H9 (cell line): ENCODE data around the gene FAT1. TPM values are rescaled to one million over a fixed set of nuclear protein-coding genes. Genes with fewer than 3 reads are reported as not detected.

Source experiments
- DNase-seq: peaks from one replicate; pipeline ENCODE4 v3.0.0-alpha.2; 2017
- H2AFZ ChIP-seq: one replicate; pipeline ENCODE4 v1.6.1; 2013; ENCODE audit warnings: mild to moderate bottlenecking, low read length, control low read depth, moderate library complexity
- H2AK5ac ChIP-seq: 2 replicates; pipeline ENCODE4 v1.6.1; 2013; ENCODE audit warnings: low read length, control low read depth, mixed read lengths; ENCODE audit not compliant: insufficient read length
- H2BK120ac ChIP-seq: one replicate; pipeline ENCODE4 v1.6.1; 2013; ENCODE audit warnings: low read depth, mild to moderate bottlenecking, low read length, control low read depth, inconsistent platforms; ENCODE audit not compliant: poor library complexity, severe bottlenecking
- H2BK12ac ChIP-seq: 2 replicates; pipeline ENCODE4 v1.6.1; 2013; ENCODE audit warnings: low read length, control low read depth, mixed read lengths, low read depth; ENCODE audit not compliant: insufficient read length
- H2BK15ac ChIP-seq: 2 replicates; pipeline ENCODE4 v1.6.1; 2013; ENCODE audit warnings: low read depth, low read length, control low read depth
- H2BK20ac ChIP-seq: one replicate; pipeline ENCODE4 v1.6.1; 2013; ENCODE audit warnings: low read depth, mild to moderate bottlenecking, low read length, control low read depth, inconsistent platforms; ENCODE audit not compliant: poor library complexity, severe bottlenecking
- H2BK5ac ChIP-seq: 2 replicates; pipeline ENCODE4 v1.6.1; 2013; ENCODE audit warnings: low read length, control low read depth, mixed read lengths; ENCODE audit not compliant: insufficient read length
- H3K14ac ChIP-seq: 2 replicates; pipeline ENCODE4 v1.6.1; 2013; ENCODE audit warnings: low read length, control low read depth; ENCODE audit not compliant: insufficient read depth
- H3K18ac ChIP-seq: 2 replicates; pipeline ENCODE4 v1.6.1; 2013; ENCODE audit warnings: low read depth, mild to moderate bottlenecking, mixed read lengths, low read length, control low read depth; ENCODE audit not compliant: insufficient read length
- H3K23ac ChIP-seq: 2 replicates; pipeline ENCODE4 v1.6.1; 2013; ENCODE audit warnings: low read length, control low read depth, mixed read lengths, low read depth; ENCODE audit not compliant: insufficient read length
- H3K23me2 ChIP-seq: 2 replicates; pipeline ENCODE4 v1.6.1; 2013; ENCODE audit warnings: low read depth, mild to moderate bottlenecking, mixed read lengths, low read length, control low read depth; ENCODE audit not compliant: insufficient read length, poor library complexity, severe bottlenecking
- H3K27ac ChIP-seq: 2 replicates; pipeline ENCODE4 v1.5.1; 2013; ENCODE audit warnings: low read length, control low read depth, mixed read lengths, low read depth; ENCODE audit not compliant: insufficient read length
- H3K27me3 ChIP-seq: 2 replicates; pipeline ENCODE4 v1.6.1; 2013; ENCODE audit warnings: low read length, control low read depth, inconsistent platforms; ENCODE audit not compliant: insufficient read depth
- H3K4ac ChIP-seq: 2 replicates; pipeline ENCODE4 v1.6.1; 2013; ENCODE audit warnings: low read depth, mild to moderate bottlenecking, control low read depth, inconsistent platforms, low read length, moderate library complexity
- H3K4me1 ChIP-seq: 2 replicates; pipeline ENCODE4 v1.6.1; 2013; ENCODE audit warnings: low read length, control low read depth, inconsistent platforms; ENCODE audit not compliant: insufficient read depth
- H3K4me2 ChIP-seq: 2 replicates; pipeline ENCODE4 v1.6.1; 2013; ENCODE audit warnings: low read length, control low read depth, mixed read lengths; ENCODE audit not compliant: insufficient read length, insufficient read depth
- H3K56ac ChIP-seq: 2 replicates; pipeline ENCODE4 v1.6.1; 2013; ENCODE audit warnings: low read depth, mild to moderate bottlenecking, mixed read lengths, low read length, control low read depth; ENCODE audit not compliant: insufficient read length
- H3K79me1 ChIP-seq: 2 replicates; pipeline ENCODE4 v1.6.1; 2013; ENCODE audit warnings: low read depth, mild to moderate bottlenecking, moderate library complexity, low read length, control low read depth, inconsistent platforms; ENCODE audit not compliant: insufficient read depth, poor library complexity, severe bottlenecking
- H3K79me2 ChIP-seq: 2 replicates; pipeline ENCODE4 v1.6.1; 2013; ENCODE audit warnings: low read length, control low read depth, inconsistent platforms; ENCODE audit not compliant: insufficient read depth
- H3K9ac ChIP-seq: 2 replicates; pipeline ENCODE4 v1.6.1; 2013; ENCODE audit warnings: low read length, control low read depth, mixed read lengths; ENCODE audit not compliant: insufficient read length; ENCODE audit errors: extremely low read depth
- H3K9me3 ChIP-seq: one replicate; pipeline ENCODE4 v1.6.1; 2013; ENCODE audit warnings: low read depth, low read length, inconsistent platforms; ENCODE audit not compliant: control insufficient read depth
- H3T11ph ChIP-seq: one replicate; pipeline ENCODE4 v1.6.1; 2013; ENCODE audit warnings: mild to moderate bottlenecking, low read length, control low read depth, inconsistent platforms
- H4K20me1 ChIP-seq: one replicate; pipeline ENCODE4 v1.6.1; 2013; ENCODE audit not compliant: control insufficient read depth, insufficient read length, insufficient read depth
- H4K5ac ChIP-seq: 2 replicates; pipeline ENCODE4 v1.6.1; 2013; ENCODE audit warnings: low read depth, mild to moderate bottlenecking, mixed read lengths, low read length, control low read depth; ENCODE audit not compliant: insufficient read length
- H4K8ac ChIP-seq: replicated peaks from 2 replicates; pipeline ENCODE4 v1.6.1; 2013; ENCODE audit warnings: low read length, control low read depth, mixed read lengths, low read depth; ENCODE audit not compliant: insufficient read length
- H4K91ac ChIP-seq: 2 replicates; pipeline ENCODE4 v1.6.1; 2013; ENCODE audit warnings: low read depth, mild to moderate bottlenecking, moderate library complexity, mixed read lengths, low read length, control low read depth; ENCODE audit not compliant: insufficient read length
- H3K27ac Mint-ChIP-seq, 3 experiments: 2 replicates in 2 of 3; 3 replicates in 1 of 3; pipeline ENCODE4 v1.8.0; 2020 to 2021; ENCODE audit warnings: mixed read lengths in 3 of 3, mild to moderate bottlenecking in 1 of 3, moderate library complexity in 1 of 3
- H3K27me3 Mint-ChIP-seq: 2 replicates; pipeline ENCODE4 v1.8.0; 2021; ENCODE audit warnings: low read depth, mild to moderate bottlenecking, moderate library complexity, mixed read lengths
- H3K36me3 Mint-ChIP-seq, 3 experiments: 2 replicates in 2 of 3; 3 replicates in 1 of 3; pipeline ENCODE4 v1.8.0; 2020 to 2021; ENCODE audit warnings: low read depth in 3 of 3, mixed read lengths in 3 of 3; ENCODE audit not compliant: insufficient read depth in 1 of 3
- H3K4me1 Mint-ChIP-seq, 2 experiments: 2 replicates each; pipeline ENCODE4 v1.8.0; 2020; ENCODE audit warnings: mixed read lengths in 2 of 2
- H3K4me3 Mint-ChIP-seq, 2 experiments: 2 replicates in 1 of 2; 3 replicates in 1 of 2; pipeline ENCODE4 v1.8.0; 2020 to 2021; ENCODE audit warnings: mild to moderate bottlenecking in 2 of 2, mixed read lengths in 2 of 2, moderate library complexity in 1 of 2
- H3K9me3 Mint-ChIP-seq, 2 experiments: 2 replicates in 1 of 2; 3 replicates in 1 of 2; pipeline ENCODE4 v1.8.0; 2020; ENCODE audit warnings: mild to moderate bottlenecking in 2 of 2, mixed read lengths in 2 of 2, moderate library complexity in 1 of 2
- CTCF ChIP-seq: fragments of 200-600 bp; sonication (generic); conservative IDR thresholded peaks from 3 replicates; pipeline ENCODE4 v1.8.0; 2021; ENCODE audit warnings: antibody characterized with exemption, mild to moderate bottlenecking
- WGBS: extraction: QIAGEN DNeasy Blood & Tissue Kit; methylation state at CpG from one replicate; pipeline ENCODE4 v1.1.7; 2013; ENCODE audit warnings: missing lambda C conversion rate, low lambda C conversion rate, mixed read lengths; ENCODE audit not compliant: insufficient read length; ENCODE audit errors: extremely low coverage; 5-methylcytosine and 5-hydroxymethylcytosine counted together
- total RNA-seq: library from RNA; stranded (reverse); gene quantifications from 2 replicates; pipeline ENCODE4 v1.2.1, GENCODE V29; 2021

The FAT1 gene
- total RNA-seq, 1 experiment from 2014 or later, result 173 TPM

GRCh38 chr4:186628058-186628711 is 95.5 kb downstream of the FAT1 start:
- no peaks in the 10 kb centered on the region for H4K20me1 ChIP-seq
- no peaks in the 10 kb centered on the region for H3K27me3 ChIP-seq
- H3K18ac ChIP-seq, result no peak overlapping the region
- Mint-ChIP-seq H3K9me3 (no peaks in the 10 kb centered on the region), H3K27ac (peak overlapping the region in 2 of 3 experiments; percentile 40 to 63; a peak in 4 of 7 replicates), H3K4me3 (no peak overlapping the region), H3K27me3 (no peaks in the 10 kb centered on the region), H3K4me1 (peaks cover 24 to 25% of the 10 kb centered on the region in 2 experiments), H3K36me3 (peaks cover 40 to 81% (median 73%) of the 10 kb centered on the region in 3 experiments)
- H3K79me1 ChIP-seq, result no peaks in the 10 kb centered on the region
- H2AFZ ChIP-seq, result no peak overlapping the region
- no peak overlapping the region for H3T11ph ChIP-seq
- H4K5ac ChIP-seq, result no peak overlapping the region
- no peak overlapping the region for H3K27ac ChIP-seq
- no peak overlapping the region for H4K8ac ChIP-seq
- no peak overlapping the region for H2AK5ac ChIP-seq
- no peaks in the 10 kb centered on the region for H3K23me2 ChIP-seq
- TF ChIP-seq CTCF, result no peak
- no peak overlapping the region for H4K91ac ChIP-seq
- H3K4ac ChIP-seq, result no peak overlapping the region
- no peak for DNase-seq
- H3K14ac ChIP-seq, result no peak overlapping the region
- no peaks in the 10 kb centered on the region for H3K9me3 ChIP-seq
- no peak overlapping the region for H2BK12ac ChIP-seq
- no peak overlapping the region for H2BK20ac ChIP-seq
- H3K9ac ChIP-seq, result no peak overlapping the region
- H3K79me2 ChIP-seq, result no peaks in the 10 kb centered on the region; the same call in 1 of the 2 replicates
- H3K23ac ChIP-seq, result no peak overlapping the region
- H2BK120ac ChIP-seq, result no peak overlapping the region
- no peaks in the 10 kb centered on the region for H3K4me1 ChIP-seq
- H3K56ac ChIP-seq, result no peak overlapping the region
- no peak overlapping the region for H2BK15ac ChIP-seq
- no peak overlapping the region for H3K4me2 ChIP-seq
- WGBS, result no CpG with 5 or more reads among the region's 21 CpGs
- no peak overlapping the region for H2BK5ac ChIP-seq
